Heart left ventricle (tissue), 13 donors: ENCODE measurements around the gene CNOT6L.

Experiments used
- POLR2A ChIP-seq, 2 donors: fragments of 450-650 bp; IDR thresholded peaks; one replicate each; pipeline ENCODE4 v1.6.1; 2017; ENCODE audit warnings: antibody characterized with exemption in 2 of 2, mild to moderate bottlenecking in 2 of 2, moderate library complexity in 2 of 2
- TF ChIP-seq, protein P1 (sequence below), 12 donors: fragments of 200-600 bp; sonication (generic) in 4 of 12; IDR thresholded peaks; one replicate each; pipeline versions ENCODE4 v1.5.0 to v1.8.0; 2018 to 2022; ENCODE audit warnings: antibody characterized with exemption in 12 of 12, mild to moderate bottlenecking in 5 of 12
- donor health status: ischemic (EF 13 %, LVEDD 7.1; RV severe dilation, severe dysfunction).
- donor health status: DM: no; HTN: yes; CAD: no.
- donor health status: DM: no; HTN: no; CAD: no.
- donor health status: ischemic (EF 25% LVEDD 6.9; RV normal size, moderate dysfunction).
- donor health status: ischemic (EF 25% LVEDD 5.7; RV mildly dilated, moderate dysfunction).
- donor health status: ischemic (EF 35%, LVEDD 5.7; RV mildly dilated, moderate dysfunction).
- donor health status: nonischemic (EF 11% LVEDD 7.7; RV severe dilation, severe dysfunction).
- donor health status: DM: yes; HTN: yes; CAD: no.
- donor health status: PGD.
- donor health status: ischemic (EF 29% LVEDD 5.4; RV normal size, mild dysfunction).
- donor health status: nonischemic (EF 23%, LVEDD 6.1; RV moderate dilation, normal function).

DNA sequence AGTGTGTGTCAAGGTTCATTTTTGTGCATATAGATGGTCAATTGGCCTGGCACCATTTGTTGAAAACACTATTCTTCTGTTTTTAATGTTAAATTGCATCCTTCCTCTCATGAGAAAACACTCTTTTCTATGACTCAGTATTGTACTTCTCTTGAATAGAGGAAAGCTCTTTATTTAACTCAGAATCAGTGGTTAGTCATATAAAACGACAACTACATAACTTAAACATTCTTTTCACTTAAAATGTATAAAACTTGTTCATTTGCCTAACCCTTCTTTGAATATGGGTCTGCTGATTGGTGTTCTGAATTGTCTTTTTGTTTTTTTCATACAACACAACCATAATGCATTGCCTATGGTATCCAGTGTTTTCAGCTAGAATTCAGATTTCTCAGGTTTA, 26.2 kb upstream of the CNOT6L start:
- TF ChIP-seq, protein P1, sequence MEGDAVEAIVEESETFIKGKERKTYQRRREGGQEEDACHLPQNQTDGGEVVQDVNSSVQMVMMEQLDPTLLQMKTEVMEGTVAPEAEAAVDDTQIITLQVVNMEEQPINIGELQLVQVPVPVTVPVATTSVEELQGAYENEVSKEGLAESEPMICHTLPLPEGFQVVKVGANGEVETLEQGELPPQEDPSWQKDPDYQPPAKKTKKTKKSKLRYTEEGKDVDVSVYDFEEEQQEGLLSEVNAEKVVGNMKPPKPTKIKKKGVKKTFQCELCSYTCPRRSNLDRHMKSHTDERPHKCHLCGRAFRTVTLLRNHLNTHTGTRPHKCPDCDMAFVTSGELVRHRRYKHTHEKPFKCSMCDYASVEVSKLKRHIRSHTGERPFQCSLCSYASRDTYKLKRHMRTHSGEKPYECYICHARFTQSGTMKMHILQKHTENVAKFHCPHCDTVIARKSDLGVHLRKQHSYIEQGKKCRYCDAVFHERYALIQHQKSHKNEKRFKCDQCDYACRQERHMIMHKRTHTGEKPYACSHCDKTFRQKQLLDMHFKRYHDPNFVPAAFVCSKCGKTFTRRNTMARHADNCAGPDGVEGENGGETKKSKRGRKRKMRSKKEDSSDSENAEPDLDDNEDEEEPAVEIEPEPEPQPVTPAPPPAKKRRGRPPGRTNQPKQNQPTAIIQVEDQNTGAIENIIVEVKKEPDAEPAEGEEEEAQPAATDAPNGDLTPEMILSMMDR (IDR thresholded peaks at IDR 0.05): no peak
- no peak for TF ChIP-seq POLR2A (IDR thresholded peaks at IDR 0.05)
